Keratinocyte (primary cell): ENCODE data around the gene P2RY2.

Experiments
- CTCF ChIP-seq, 3 experiments: IDR thresholded peaks in 1 of 3; conservative IDR thresholded peaks in 1 of 3; optimal IDR thresholded peaks in 1 of 3; 2 replicates in 2 of 3; 3 replicates in 1 of 3; pipeline versions ENCODE3 to v1.5.1; 2011; ENCODE audit warnings: low read length in 3 of 3, mild to moderate bottlenecking in 3 of 3, moderate library complexity in 2 of 3, control low read depth in 1 of 3, inconsistent platforms in 1 of 3; ENCODE audit not compliant: insufficient read depth in 2 of 3; ENCODE audit errors: extremely low read depth in 1 of 3
- EZH2 ChIP-seq: IDR thresholded peaks from one replicate; pipeline ENCODE4 v1.6.1; 2012; ENCODE audit warnings: inconsistent platforms, mild to moderate bottlenecking, low read length, moderate library complexity

GRCh38 chr11:73189315-73189714 is 28.8 kb upstream of the P2RY2 start:
- TF ChIP-seq CTCF (optimal IDR thresholded peaks at IDR 0.05 in 1 of 3, IDR thresholded peaks at IDR 0.05 in 1 of 3, conservative IDR thresholded peaks at IDR 0.05 in 1 of 3; ENCODE audit: extremely low read depth in 1 of 3, insufficient read depth in 2 of 3, low read length in 3 of 3) (no peak), EZH2 (no peak)
